SK-N-SH (cell line): ENCODE results near the gene PHACTR3. TPM values are rescaled to one million over a fixed set of nuclear protein-coding genes. Genes with fewer than 3 reads are reported as not detected.

Experiments
- CTCF ChIA-PET: fragments of 300-600, 350-600 bp; formaldehyde crosslinking; extraction: SDS; loops from one replicate; lab custom pipeline; 2021; lab: Yijun Ruan, JAX
- POLR2A ChIA-PET: fragments of 350-600 bp; sonication (Branson Sonifier 250); formaldehyde crosslinking; extraction: SDS; loops from one replicate; lab custom pipeline; 2020; ENCODE audit warnings: antibody characterized with exemption, inconsistent platforms; lab: Yijun Ruan, JAX
- DNase-seq: peaks from one replicate; pipeline ENCODE4 v3.0.0; 2012
- H2AFZ ChIP-seq: fragments of 200-600 bp; sonication (generic); 2 replicates; pipeline ENCODE4 v1.8.1; 2016; ENCODE audit warnings: antibody characterized with exemption, mild to moderate bottlenecking, low read depth
- H3F3A ChIP-seq: fragments of 200-600 bp; sonication (generic); replicated peaks from 2 replicates; pipeline ENCODE3; 2016; ENCODE audit warnings: antibody characterized with exemption, mild to moderate bottlenecking; ENCODE audit not compliant: insufficient read depth
- H3K27ac ChIP-seq, 2 experiments: fragments of 200-500 bp in 1 of 2; fragments of 200-600 bp in 1 of 2; sonication (Bioruptor generic) in 1 of 2; sonication (generic), shearing (Covaris generic) in 1 of 2; 2 replicates each; pipeline versions ENCODE4 v1.5.1 to v1.6.1; 2014 to 2016; ENCODE audit warnings: low read depth in 2 of 2, inconsistent platforms in 1 of 2, low read length in 1 of 2, mild to moderate bottlenecking in 1 of 2, mixed read lengths in 1 of 2
- H3K27me3 ChIP-seq: fragments of 200-600 bp; sonication (generic), shearing (Covaris generic); 2 replicates; pipeline ENCODE4 v1.6.1; 2016; ENCODE audit warnings: mixed run types; ENCODE audit not compliant: insufficient read depth
- H3K36me3 ChIP-seq, 2 experiments: fragments of 200-500 bp in 1 of 2; fragments of 200-600 bp in 1 of 2; sonication (Bioruptor generic) in 1 of 2; sonication (generic) in 1 of 2; replicated peaks in 1 of 2; 2 replicates each; pipeline versions ENCODE3 to v1.5.1; 2014 to 2016; ENCODE audit warnings: low read length in 1 of 2, mild to moderate bottlenecking in 1 of 2; ENCODE audit not compliant: insufficient read depth in 2 of 2, control insufficient read depth in 1 of 2
- H3K4me1 ChIP-seq, 2 experiments: fragments of 200-500 bp in 1 of 2; fragments of 200-600 bp in 1 of 2; sonication (Bioruptor generic) in 1 of 2; sonication (generic), shearing (Covaris generic) in 1 of 2; 2 replicates each; pipeline versions ENCODE4 v1.5.1 to v1.6.1; 2014 to 2016; ENCODE audit warnings: low read depth in 1 of 2, low read length in 1 of 2, mixed run types in 1 of 2; ENCODE audit not compliant: insufficient read depth in 2 of 2, control insufficient read depth in 1 of 2
- H3K4me2 ChIP-seq: fragments of 200-600 bp; sonication (generic), shearing (Covaris generic); 2 replicates; pipeline ENCODE4 v1.6.1; 2017; ENCODE audit warnings: mixed run types
- H3K4me3 ChIP-seq, 2 experiments: fragments of 200-500 bp in 1 of 2; fragments of 200-600 bp in 1 of 2; sonication (Bioruptor generic) in 1 of 2; sonication (generic), shearing (Covaris generic) in 1 of 2; 2 replicates each; pipeline versions ENCODE4 v1.5.1 to v1.8.1; 2014 to 2016; ENCODE audit warnings: low read depth in 2 of 2, inconsistent platforms in 1 of 2, low read length in 1 of 2, mild to moderate bottlenecking in 1 of 2, mixed read lengths in 1 of 2, moderate library complexity in 1 of 2
- H3K79me2 ChIP-seq: fragments of 200-600 bp; sonication (generic); 2 replicates; pipeline ENCODE4 v1.8.1; 2017; ENCODE audit warnings: mild to moderate bottlenecking; ENCODE audit not compliant: insufficient read depth
- H3K9ac ChIP-seq: fragments of 200-600 bp; sonication (generic); 2 replicates; pipeline ENCODE4 v1.6.1; 2017; ENCODE audit warnings: mixed run types
- H3K9me2 ChIP-seq: fragments of 200-600 bp; sonication (generic); 2 replicates; pipeline ENCODE4 v1.6.1; 2017; ENCODE audit warnings: mixed run types
- H3K9me3 ChIP-seq: fragments of 200-600 bp; sonication (generic); 2 replicates; pipeline ENCODE4 v1.6.1; 2017; ENCODE audit warnings: mixed run types, mild to moderate bottlenecking, moderate library complexity
- H4K20me1 ChIP-seq: fragments of 200-600 bp; sonication (generic); 2 replicates; pipeline ENCODE4 v1.6.1; 2017; ENCODE audit warnings: mild to moderate bottlenecking, mixed run types; ENCODE audit not compliant: insufficient read depth
- CHD2 ChIP-seq: fragments of 150-350 bp; IDR thresholded peaks from 2 replicates; pipeline ENCODE4 v1.6.1; 2018; ENCODE audit warnings: low read length; ENCODE audit not compliant: partially characterized antibody
- EZH2phosphoT487 ChIP-seq: fragments of 200-600 bp; sonication (generic); IDR thresholded peaks from 2 replicates; pipeline ENCODE4 v1.6.1; 2017; ENCODE audit warnings: low read depth, mixed run types, mild to moderate bottlenecking, antibody characterized with exemption, moderate library complexity, borderline replicate concordance
- FOXJ3 ChIP-seq: sonication (generic); formaldehyde crosslinking; IDR thresholded peaks from 2 replicates; pipeline ENCODE4 v1.5.1; 2020; ENCODE audit warnings: mild to moderate bottlenecking, missing genetic modification reagents
- GATA2 ChIP-seq: sonication (generic); formaldehyde crosslinking; IDR thresholded peaks from 2 replicates; pipeline ENCODE4 v1.5.0; 2020; ENCODE audit warnings: mild to moderate bottlenecking, missing genetic modification reagents
- JUND ChIP-seq: IDR thresholded peaks from 2 replicates; pipeline ENCODE4 v1.4.0; 2012
- MEF2A ChIP-seq: IDR thresholded peaks from 2 replicates; pipeline ENCODE4 v1.4.0; 2012; ENCODE audit warnings: low read depth, borderline replicate concordance
- MXI1 ChIP-seq: IDR thresholded peaks from 2 replicates; pipeline ENCODE4 v1.6.1; 2012; ENCODE audit warnings: mild to moderate bottlenecking, low read depth, low read length, improper control_type of control experiment
- NFIC ChIP-seq: IDR thresholded peaks from 2 replicates; pipeline ENCODE4 v1.4.0; 2012; ENCODE audit warnings: borderline replicate concordance
- POLR2AphosphoS5 ChIP-seq: IDR thresholded peaks from 2 replicates; pipeline ENCODE4 v1.6.1; 2012; ENCODE audit warnings: low read depth, low read length
- RCOR1 ChIP-seq: fragments of 150-350 bp; IDR thresholded peaks from 2 replicates; pipeline ENCODE4 v1.6.1; 2017; ENCODE audit warnings: antibody characterized with exemption, low read length
- YY1 ChIP-seq: IDR thresholded peaks from 2 replicates; pipeline ENCODE4 v1.4.0; 2012; ENCODE audit warnings: low read depth, mild to moderate bottlenecking
- WGBS: methylation state at CpG from one replicate; pipeline ENCODE4 v1.1.6; 2017; ENCODE audit warnings: low lambda C conversion rate; 5-methylcytosine and 5-hydroxymethylcytosine counted together
- polyA plus RNA-seq, 3 experiments: library from polyadenylated mRNA; depleted of rRNA; stranded (reverse); fragments of >200 nt; gene quantifications; 2 replicates each; pipeline ENCODE4 v1.2.3, GENCODE V29; 2012
- TF ChIP-seq, protein P1 (sequence below): fragments of 150-350 bp; IDR thresholded peaks from 2 replicates; pipeline ENCODE4 v1.6.1; 2016; ENCODE audit warnings: mild to moderate bottlenecking, low read depth, low read length
- TF ChIP-seq, protein P2 (sequence below): IDR thresholded peaks from 2 replicates; pipeline ENCODE4 v1.4.0; 2012; ENCODE audit warnings: low read depth, borderline replicate concordance
- TF ChIP-seq, protein P3 (sequence below): fragments of 150-350 bp; IDR thresholded peaks from 2 replicates; pipeline ENCODE4 v1.6.1; 2017; ENCODE audit warnings: antibody characterized with exemption, low read length, low read depth, borderline replicate concordance
- TF ChIP-seq, protein P4 (sequence below): IDR thresholded peaks from 2 replicates; pipeline ENCODE4; 2012

Gene PHACTR3
- polyA plus RNA-seq, 1 of the 3 experiments (the other 2 are of a cell fraction): 0.10 TPM

DNA sequence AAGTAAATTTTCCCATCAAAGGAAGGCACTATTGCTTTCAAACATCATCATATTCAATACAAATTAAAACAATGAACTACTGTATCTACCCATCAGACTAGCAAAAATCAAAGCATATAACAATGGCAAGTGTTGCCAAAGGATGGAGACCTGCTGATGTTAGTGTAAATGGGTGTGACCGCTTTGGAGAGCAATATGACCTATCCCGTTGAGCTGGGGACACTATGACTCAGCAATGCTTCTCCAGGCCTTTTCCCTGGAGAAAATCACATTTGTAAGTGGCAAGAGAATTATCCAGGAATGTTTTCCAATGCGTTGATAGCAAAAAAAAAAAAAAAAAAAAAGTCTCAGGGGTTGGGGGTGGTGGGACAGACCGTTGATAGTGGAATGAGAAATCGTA, 46.1 kb downstream of the PHACTR3 start:
- Histone ChIP-seq H3K79me2 (no peaks in the 10 kb centered on the region), H3K27ac (no peak overlapping the region), H3K4me3 (no peak overlapping the region), H3F3A (no peaks in the 10 kb centered on the region), H3K9ac (no peak overlapping the region), H4K20me1 (no peaks in the 10 kb centered on the region), H3K27me3 (no peaks in the 10 kb centered on the region), H2AFZ (no peak overlapping the region), H3K9me3 (no peaks in the 10 kb centered on the region; the same call in 1 of the 2 replicates), H3K4me2 (no peak overlapping the region), H3K9me2 (no peaks in the 10 kb centered on the region), H3K4me1 (no peaks in the 10 kb centered on the region; a peak in 1 of 4 replicates), H3K36me3 (no peaks in the 10 kb centered on the region)
- ChIA-PET POLR2A (no interaction called here), CTCF (no interaction called here)
- no peak for DNase-seq
- 24% methylated on average over 5 of the region's 5 CpGs for WGBS
- TF ChIP-seq MEF2A (no peak), YY1 (no peak), CHD2 (no peak), RCOR1 (no peak), MXI1 (no peak)
- TF ChIP-seq, protein P1, sequence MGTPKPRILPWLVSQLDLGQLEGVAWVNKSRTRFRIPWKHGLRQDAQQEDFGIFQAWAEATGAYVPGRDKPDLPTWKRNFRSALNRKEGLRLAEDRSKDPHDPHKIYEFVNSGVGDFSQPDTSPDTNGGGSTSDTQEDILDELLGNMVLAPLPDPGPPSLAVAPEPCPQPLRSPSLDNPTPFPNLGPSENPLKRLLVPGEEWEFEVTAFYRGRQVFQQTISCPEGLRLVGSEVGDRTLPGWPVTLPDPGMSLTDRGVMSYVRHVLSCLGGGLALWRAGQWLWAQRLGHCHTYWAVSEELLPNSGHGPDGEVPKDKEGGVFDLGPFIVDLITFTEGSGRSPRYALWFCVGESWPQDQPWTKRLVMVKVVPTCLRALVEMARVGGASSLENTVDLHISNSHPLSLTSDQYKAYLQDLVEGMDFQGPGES: no peak
- TF ChIP-seq, protein P2, sequence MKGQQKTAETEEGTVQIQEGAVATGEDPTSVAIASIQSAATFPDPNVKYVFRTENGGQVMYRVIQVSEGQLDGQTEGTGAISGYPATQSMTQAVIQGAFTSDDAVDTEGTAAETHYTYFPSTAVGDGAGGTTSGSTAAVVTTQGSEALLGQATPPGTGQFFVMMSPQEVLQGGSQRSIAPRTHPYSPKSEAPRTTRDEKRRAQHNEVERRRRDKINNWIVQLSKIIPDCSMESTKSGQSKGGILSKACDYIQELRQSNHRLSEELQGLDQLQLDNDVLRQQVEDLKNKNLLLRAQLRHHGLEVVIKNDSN: no peak

DNA sequence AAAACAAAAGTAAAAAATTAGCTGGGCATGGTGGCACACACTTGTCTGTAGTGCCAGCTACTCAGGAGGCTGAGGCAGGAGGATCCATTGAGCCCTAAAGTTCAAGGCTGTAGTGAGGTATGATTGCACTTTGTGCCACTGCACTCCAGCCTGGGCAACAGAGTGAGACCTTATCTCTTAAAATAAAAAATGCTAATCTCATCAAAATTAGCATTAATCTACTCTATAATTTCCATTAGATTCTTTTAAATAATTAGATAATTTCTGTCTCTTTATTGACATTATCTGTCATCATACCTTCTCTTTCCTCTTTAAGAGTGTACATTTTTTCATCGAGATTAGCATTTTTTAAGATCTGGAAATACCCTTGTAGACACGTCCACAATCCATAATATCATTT, 48.0 kb downstream of the PHACTR3 start:
- Histone ChIP-seq H3K9me3 (peaks cover 2% of the 10 kb centered on the region), H3K36me3 (no peaks in the 10 kb centered on the region), H3K79me2 (no peaks in the 10 kb centered on the region)
- TF ChIP-seq NFIC: no peak
- TF ChIP-seq MXI1: no peak
- TF ChIP-seq EZH2phosphoT487: no peak
- TF ChIP-seq, protein P3, sequence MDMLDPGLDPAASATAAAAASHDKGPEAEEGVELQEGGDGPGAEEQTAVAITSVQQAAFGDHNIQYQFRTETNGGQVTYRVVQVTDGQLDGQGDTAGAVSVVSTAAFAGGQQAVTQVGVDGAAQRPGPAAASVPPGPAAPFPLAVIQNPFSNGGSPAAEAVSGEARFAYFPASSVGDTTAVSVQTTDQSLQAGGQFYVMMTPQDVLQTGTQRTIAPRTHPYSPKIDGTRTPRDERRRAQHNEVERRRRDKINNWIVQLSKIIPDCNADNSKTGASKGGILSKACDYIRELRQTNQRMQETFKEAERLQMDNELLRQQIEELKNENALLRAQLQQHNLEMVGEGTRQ: no peak
- TF ChIP-seq, protein P4, sequence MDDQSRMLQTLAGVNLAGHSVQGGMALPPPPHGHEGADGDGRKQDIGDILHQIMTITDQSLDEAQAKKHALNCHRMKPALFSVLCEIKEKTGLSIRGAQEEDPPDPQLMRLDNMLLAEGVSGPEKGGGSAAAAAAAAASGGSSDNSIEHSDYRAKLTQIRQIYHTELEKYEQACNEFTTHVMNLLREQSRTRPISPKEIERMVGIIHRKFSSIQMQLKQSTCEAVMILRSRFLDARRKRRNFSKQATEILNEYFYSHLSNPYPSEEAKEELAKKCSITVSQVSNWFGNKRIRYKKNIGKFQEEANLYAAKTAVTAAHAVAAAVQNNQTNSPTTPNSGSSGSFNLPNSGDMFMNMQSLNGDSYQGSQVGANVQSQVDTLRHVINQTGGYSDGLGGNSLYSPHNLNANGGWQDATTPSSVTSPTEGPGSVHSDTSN: no peak
- TF ChIP-seq JUND: no peak
- TF ChIP-seq MEF2A: no peak
- no peak for TF ChIP-seq FOXJ3 (CRISPR knock-in tag)
- no peak for TF ChIP-seq POLR2AphosphoS5
- no peak for TF ChIP-seq GATA2 (CRISPR knock-in tag)
- TF ChIP-seq, all 33 proteins: peak for 0
- Histone ChIP-seq H3K9me2 (no peaks in the 10 kb centered on the region), H3K27ac (no peak overlapping the region), H3K4me1 (no peaks in the 10 kb centered on the region), H3K4me2 (no peak overlapping the region), H3K9ac (no peak overlapping the region), H2AFZ (no peak overlapping the region), H3F3A (no peaks in the 10 kb centered on the region), H3K27me3 (no peaks in the 10 kb centered on the region), H4K20me1 (no peaks in the 10 kb centered on the region), H3K4me3 (no peak overlapping the region)
- POLR2A ChIA-PET: no interaction called here
- DNase-seq: no peak
- CTCF ChIA-PET: no interaction called here
- 9% methylated on average over 2 of the region's 2 CpGs for WGBS
